HepG2 (cell line): Measurements from ENCODE around the gene PRKCZ. TPM values are rescaled to one million over a fixed set of nuclear protein-coding genes. Genes with fewer than 3 reads are reported as not detected.

Experiments used
- ATAC-seq: fragments of 200-7000 bp; cut with Tn5 transposase; 3 replicates; pipeline ENCODE4 v1.9.1; 2020; ENCODE audit warnings: mild to moderate bottlenecking, moderate library complexity
- BruUV-seq: library from RNA; stranded (reverse); fragments of 400-500 nt; replicated peaks from 2 replicates; lab custom pipeline; 2021; lab: Mats Ljungman, UMichigan
- CTCF ChIA-PET: fragments of 300-600 bp; formaldehyde crosslinking; extraction: SDS; loops from one replicate; lab custom pipeline; 2021; ENCODE audit warnings: low total read pairs, inconsistent platforms, low intra/inter-chr PET ratio; lab: Yijun Ruan, JAX
- POLR2A ChIA-PET: fragments of 350-600 bp; sonication (Branson Sonifier 250); formaldehyde crosslinking; loops from one replicate; lab custom pipeline; 2020; ENCODE audit warnings: antibody characterized with exemption, inconsistent platforms; lab: Yijun Ruan, JAX
- DNase-seq: peaks from one replicate; pipeline ENCODE4 v3.0.0-alpha.2; 2015; ENCODE audit warnings: low spot score
- FAIRE-seq: peaks from 3 replicates; lab custom pipeline; 2011; peaks lifted over from hg19 to GRCh38; lab: Jason Lieb, UNC
- H2AFZ ChIP-seq: one replicate; pipeline ENCODE4 v1.6.1; 2011; ENCODE audit warnings: low read length, inconsistent platforms
- H3K27ac ChIP-seq: fragments of 300-600 bp; 3 replicates; pipeline ENCODE4 v1.8.0; 2011; ENCODE audit warnings: mixed run types, mild to moderate bottlenecking, mixed read lengths, low read length, inconsistent platforms; ENCODE audit not compliant: insufficient read depth; ENCODE audit errors: extremely low read length
- H3K27me3 ChIP-seq, 2 experiments: fragments of 200-600 bp in 1 of 2; 2 replicates in 1 of 2; 3 replicates in 1 of 2; pipeline versions ENCODE4 v1.6.0 to v1.8.0; 2011; ENCODE audit warnings: low read length in 2 of 2, mild to moderate bottlenecking in 2 of 2, moderate library complexity in 2 of 2, inconsistent platforms in 1 of 2; ENCODE audit not compliant: insufficient read depth in 2 of 2, control insufficient read depth in 1 of 2
- H3K36me3 ChIP-seq, 2 experiments: fragments of 200-600 bp in 1 of 2; replicated peaks in 1 of 2; 2 replicates in 1 of 2; 3 replicates in 1 of 2; pipeline versions ENCODE4 v1.5.1 to v1.8.0; 2011; ENCODE audit warnings: low read length in 2 of 2, inconsistent platforms in 1 of 2; ENCODE audit not compliant: insufficient read depth in 2 of 2, control insufficient read depth in 1 of 2
- H3K4me1 ChIP-seq: 2 replicates; pipeline ENCODE4 v1.5.1; 2012; ENCODE audit warnings: low read length, inconsistent platforms; ENCODE audit not compliant: insufficient read depth
- H3K4me2 ChIP-seq: 2 replicates; pipeline ENCODE4 v1.6.0; 2011; ENCODE audit warnings: low read depth, low read length, inconsistent platforms
- H3K4me3 ChIP-seq, 3 experiments: fragments of 200-600 bp in 1 of 3; sonication (generic), shearing (Covaris generic) in 1 of 3; replicated peaks in 1 of 3; 2 replicates each; pipeline ENCODE4 v1.5.1; 2011 to 2016; ENCODE audit warnings: low read length in 3 of 3, inconsistent platforms in 2 of 3, low read depth in 2 of 3, mild to moderate bottlenecking in 2 of 3, control low read depth in 1 of 3, mixed read lengths in 1 of 3; ENCODE audit not compliant: insufficient read depth in 1 of 3
- H3K79me2 ChIP-seq: one replicate; pipeline ENCODE4 v1.6.1; 2011; ENCODE audit warnings: low read length, inconsistent platforms; ENCODE audit not compliant: insufficient read depth
- H3K9ac ChIP-seq: 2 replicates; pipeline ENCODE4 v1.6.0; 2011; ENCODE audit warnings: mild to moderate bottlenecking, low read depth, low read length, inconsistent platforms; ENCODE audit not compliant: insufficient read depth
- H3K9me3 ChIP-seq: 2 replicates; pipeline ENCODE4 v1.5.1; 2012; ENCODE audit warnings: mild to moderate bottlenecking, low read length
- H4K20me1 ChIP-seq: 2 replicates; pipeline ENCODE4 v1.6.0; 2011; ENCODE audit warnings: inconsistent platforms, mild to moderate bottlenecking, low read length, moderate library complexity; ENCODE audit not compliant: insufficient read depth
- BHLHE40 ChIP-seq: IDR thresholded peaks from 2 replicates; pipeline ENCODE4 v1.6.1; 2011; ENCODE audit warnings: low read length, improper control_type of control experiment
- EEA1 ChIP-seq: sonication (generic); formaldehyde crosslinking; IDR thresholded peaks from 2 replicates; pipeline ENCODE4 v1.5.1; 2020; ENCODE audit warnings: mild to moderate bottlenecking, missing genetic modification reagents, borderline replicate concordance
- HDAC6 ChIP-seq: fragments of 200-600 bp; sonication (generic); IDR thresholded peaks from 2 replicates; pipeline ENCODE4 v1.7.0; 2017; ENCODE audit warnings: mild to moderate bottlenecking, antibody characterized with exemption, low read length, low read depth
- NBN ChIP-seq: fragments of 450-650 bp; conservative IDR thresholded peaks from 2 replicates; pipeline ENCODE4 v1.6.1; 2017
- NFIC ChIP-seq: IDR thresholded peaks from 2 replicates; pipeline ENCODE4 v1.6.1; 2012; ENCODE audit warnings: mild to moderate bottlenecking, low read length, inconsistent platforms
- SIX1 ChIP-seq: sonication (generic); formaldehyde crosslinking; IDR thresholded peaks from 2 replicates; pipeline ENCODE4 v1.4.0; 2020; ENCODE audit warnings: missing genetic modification reagents, borderline replicate concordance
- SRF ChIP-seq: IDR thresholded peaks from 2 replicates; pipeline ENCODE4 v1.6.1; 2011; ENCODE audit warnings: mild to moderate bottlenecking, low read depth, low read length, moderate library complexity
- U2AF2 ChIP-seq: fragments of 200-400 bp; formaldehyde crosslinking; IDR thresholded peaks from 2 replicates; pipeline ENCODE4 v1.6.1; 2017; ENCODE audit warnings: low read depth, mild to moderate bottlenecking, low read length
- ZBTB7B ChIP-seq: sonication (generic); formaldehyde crosslinking; IDR thresholded peaks from 2 replicates; pipeline ENCODE4 v1.4.0; 2020; ENCODE audit warnings: missing genetic modification reagents
- ZHX2 ChIP-seq, 2 experiments: sonication (generic) in 1 of 2; formaldehyde crosslinking in 1 of 2; IDR thresholded peaks; 2 replicates each; pipeline versions ENCODE4 v1.6.1 to v1.9.0; 2014 to 2022; ENCODE audit warnings: antibody characterized with exemption in 1 of 2, borderline replicate concordance in 1 of 2, inconsistent platforms in 1 of 2, low read depth in 1 of 2, missing genetic modification reagents in 1 of 2
- WGBS: methylation state at CpG from one replicate; pipeline ENCODE4 v1.1.6; 2017; ENCODE audit warnings: low lambda C conversion rate; 5-methylcytosine and 5-hydroxymethylcytosine counted together
- in situ Hi-C: cut with HindIII; loops from 2 replicates; pipeline ENCODE4 v1.10.0; 2017; ENCODE audit warnings: low pct_unique_long_range_greater_than_20kb; ENCODE audit not compliant: extremely low pct_ligation_motif_present
- intact Hi-C: fragments of 100-400 bp; cut with micrococcal nuclease; formaldehyde crosslinking; loops from one replicate; pipeline ENCODE4 v1.10.0; 2022; ENCODE audit not compliant: unreplicated experiment
- polyA plus RNA-seq, 8 experiments: library from polyadenylated mRNA; depleted of rRNA in 3 of 8; stranded (reverse) in 7 of 8; unstranded in 1 of 8; fragments of >200 nt; fragmentation: Illumina TruSeq in 4 of 8; extraction: Trizol in 4 of 8; gene quantifications; 2 replicates each; pipeline versions ENCODE4 v1.2.1 to v1.2.3, GENCODE V29; 2011 to 2016; ENCODE audit warnings: low read depth in 4 of 8, missing spikeins in 1 of 8, mixed read lengths in 1 of 8; ENCODE audit not compliant: insufficient read depth in 1 of 8
- total RNA-seq, 5 experiments: library from RNA; depleted of rRNA; stranded (reverse); fragments of >200 nt; fragmentation: Illumina TruSeq; extraction: Trizol; gene quantifications; 2 replicates each; pipeline ENCODE4 v1.2.3, GENCODE V29; 2016; ENCODE audit warnings: low read depth in 1 of 5
- TF ChIP-seq, protein P1 (sequence below): sonication (generic); formaldehyde crosslinking; IDR thresholded peaks from 2 replicates; pipeline ENCODE4 v1.4.0; 2020; ENCODE audit warnings: missing genetic modification reagents
- TF ChIP-seq, protein P2 (sequence below): fragments of 450-650 bp; IDR thresholded peaks from 2 replicates; pipeline ENCODE4 v1.6.1; 2017

Gene PRKCZ
- total and polyA plus RNA-seq, 2 of the 13 experiments (the other 11 are each of a cell fraction or from before 2014, with no cell fraction given) = 34.7 to 85.2 TPM

GRCh38 chr1:2151252-2151651, 101.0 kb downstream of the PRKCZ start:
- no peaks in the 10 kb centered on the region for H3K4me1 ChIP-seq
- no peak for TF ChIP-seq BHLHE40
- TF ChIP-seq ZBTB7B = no peak
- TF ChIP-seq NBN = no peak
- TF ChIP-seq NFIC = no peak
- TF ChIP-seq, protein P1, sequence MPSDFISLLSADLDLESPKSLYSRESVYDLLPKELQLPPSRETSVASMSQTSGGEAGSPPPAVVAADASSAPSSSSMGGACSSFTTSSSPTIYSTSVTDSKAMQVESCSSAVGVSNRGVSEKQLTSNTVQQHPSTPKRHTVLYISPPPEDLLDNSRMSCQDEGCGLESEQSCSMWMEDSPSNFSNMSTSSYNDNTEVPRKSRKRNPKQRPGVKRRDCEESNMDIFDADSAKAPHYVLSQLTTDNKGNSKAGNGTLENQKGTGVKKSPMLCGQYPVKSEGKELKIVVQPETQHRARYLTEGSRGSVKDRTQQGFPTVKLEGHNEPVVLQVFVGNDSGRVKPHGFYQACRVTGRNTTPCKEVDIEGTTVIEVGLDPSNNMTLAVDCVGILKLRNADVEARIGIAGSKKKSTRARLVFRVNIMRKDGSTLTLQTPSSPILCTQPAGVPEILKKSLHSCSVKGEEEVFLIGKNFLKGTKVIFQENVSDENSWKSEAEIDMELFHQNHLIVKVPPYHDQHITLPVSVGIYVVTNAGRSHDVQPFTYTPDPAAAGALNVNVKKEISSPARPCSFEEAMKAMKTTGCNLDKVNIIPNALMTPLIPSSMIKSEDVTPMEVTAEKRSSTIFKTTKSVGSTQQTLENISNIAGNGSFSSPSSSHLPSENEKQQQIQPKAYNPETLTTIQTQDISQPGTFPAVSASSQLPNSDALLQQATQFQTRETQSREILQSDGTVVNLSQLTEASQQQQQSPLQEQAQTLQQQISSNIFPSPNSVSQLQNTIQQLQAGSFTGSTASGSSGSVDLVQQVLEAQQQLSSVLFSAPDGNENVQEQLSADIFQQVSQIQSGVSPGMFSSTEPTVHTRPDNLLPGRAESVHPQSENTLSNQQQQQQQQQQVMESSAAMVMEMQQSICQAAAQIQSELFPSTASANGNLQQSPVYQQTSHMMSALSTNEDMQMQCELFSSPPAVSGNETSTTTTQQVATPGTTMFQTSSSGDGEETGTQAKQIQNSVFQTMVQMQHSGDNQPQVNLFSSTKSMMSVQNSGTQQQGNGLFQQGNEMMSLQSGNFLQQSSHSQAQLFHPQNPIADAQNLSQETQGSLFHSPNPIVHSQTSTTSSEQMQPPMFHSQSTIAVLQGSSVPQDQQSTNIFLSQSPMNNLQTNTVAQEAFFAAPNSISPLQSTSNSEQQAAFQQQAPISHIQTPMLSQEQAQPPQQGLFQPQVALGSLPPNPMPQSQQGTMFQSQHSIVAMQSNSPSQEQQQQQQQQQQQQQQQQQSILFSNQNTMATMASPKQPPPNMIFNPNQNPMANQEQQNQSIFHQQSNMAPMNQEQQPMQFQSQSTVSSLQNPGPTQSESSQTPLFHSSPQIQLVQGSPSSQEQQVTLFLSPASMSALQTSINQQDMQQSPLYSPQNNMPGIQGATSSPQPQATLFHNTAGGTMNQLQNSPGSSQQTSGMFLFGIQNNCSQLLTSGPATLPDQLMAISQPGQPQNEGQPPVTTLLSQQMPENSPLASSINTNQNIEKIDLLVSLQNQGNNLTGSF = no peak
- TF ChIP-seq U2AF2 = no peak
- TF ChIP-seq SIX1 = no peak
- no peak for TF ChIP-seq SRF
- TF ChIP-seq HDAC6 = no peak
- TF ChIP-seq, protein P2, sequence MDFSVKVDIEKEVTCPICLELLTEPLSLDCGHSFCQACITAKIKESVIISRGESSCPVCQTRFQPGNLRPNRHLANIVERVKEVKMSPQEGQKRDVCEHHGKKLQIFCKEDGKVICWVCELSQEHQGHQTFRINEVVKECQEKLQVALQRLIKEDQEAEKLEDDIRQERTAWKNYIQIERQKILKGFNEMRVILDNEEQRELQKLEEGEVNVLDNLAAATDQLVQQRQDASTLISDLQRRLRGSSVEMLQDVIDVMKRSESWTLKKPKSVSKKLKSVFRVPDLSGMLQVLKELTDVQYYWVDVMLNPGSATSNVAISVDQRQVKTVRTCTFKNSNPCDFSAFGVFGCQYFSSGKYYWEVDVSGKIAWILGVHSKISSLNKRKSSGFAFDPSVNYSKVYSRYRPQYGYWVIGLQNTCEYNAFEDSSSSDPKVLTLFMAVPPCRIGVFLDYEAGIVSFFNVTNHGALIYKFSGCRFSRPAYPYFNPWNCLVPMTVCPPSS = no peak
- TF ChIP-seq EEA1 (CRISPR knock-in tag) = no peak
- no peak for TF ChIP-seq ZHX2 (IDR thresholded peaks at IDR 0.05; ENCODE audit: low read depth)
- no peak for TF ChIP-seq ZHX2 (CRISPR knock-in tag; IDR thresholded peaks at IDR 0.05; ENCODE audit: borderline replicate concordance)
- intact Hi-C loops (no loop called here), in situ Hi-C loops (no loop called here)
- FAIRE-seq = no peak
- POLR2A ChIA-PET = interaction anchor here (1.3 kb wide), 1 partner anchor 14 kb away, joined by 3 read pairs; no protein-coding TSS in a partner anchor
- H3K4me2 ChIP-seq = no peak overlapping the region
- H3K9ac ChIP-seq = no peak overlapping the region
- DNase-seq = no peak
- H2AFZ ChIP-seq = no peak overlapping the region
- BruUV-seq = no TSS peak
- H3K79me2 ChIP-seq = peaks cover 7% of the 10 kb centered on the region
- ATAC-seq = 0 out of 3 replicates have a peak, but pooled peaks have one; percentile 30
- H3K9me3 ChIP-seq = no peaks in the 10 kb centered on the region
- H4K20me1 ChIP-seq = peaks cover 3% of the 10 kb centered on the region; the same call in 1 of the 2 replicates
- 100% methylated on average over 3 of the region's 10 CpGs for WGBS
- CTCF ChIA-PET = no interaction called here
- no peak overlapping the region for H3K27ac ChIP-seq
- H3K27me3 ChIP-seq = no peaks in the 10 kb centered on the region
- H3K4me3 ChIP-seq = no peak overlapping the region
- H3K36me3 ChIP-seq = peaks cover 26 to 80% of the 10 kb centered on the region in 2 experiments
